OCI-M1 (cell line): ENCODE data around the gene FKTN.
A peak's percentile ranks its signal among the peaks of the same experiment; 100 is the strongest.
"Not testable (repeated sequence)": the region's sequence is repeated elsewhere in the genome, so short reads cannot be mapped to it uniquely, and the experiment has no call there.

ENCODE experiments used
- DNase-seq: peaks from one replicate; lab custom pipeline; 2025; lab: John Stamatoyannopoulos, UW

FKTN gene

GRCh38 chr9:105557804-105558610 is at the start of gene FKTN:
TSS of gene FKTN (plus strand) at chr9:105558131. CDS start at chr9:105575033, 16,902 bp downstream.
- peak; percentile 86 for DNase-seq

GRCh38 chr9:105508530-105508929 is 49.4 kb upstream of the FKTN start:
- no peak for DNase-seq

GRCh38 chr9:105510024-105510423 is 47.9 kb upstream of the FKTN start:
- no peak for DNase-seq

- DNase-seq, result no peak
Observed at GRCh38 chr9:105511446-105511845, 46.5 kb upstream of the FKTN start.

GRCh38 chr9:105515811-105516413 is 42.0 kb upstream of the FKTN start:
- no peak for DNase-seq

- DNase-seq, result not testable (repeated sequence)
Observed at GRCh38 chr9:105519710-105520369, 38.1 kb upstream of the FKTN start.

GRCh38 chr9:105520992-105521391 is 36.9 kb upstream of the FKTN start:
- not testable (repeated sequence) for DNase-seq

GRCh38 chr9:105522618-105523385 is 35.1 kb upstream of the FKTN start:
- DNase-seq, result not testable (repeated sequence)

GRCh38 chr9:105531530-105531929 is 26.4 kb upstream of the FKTN start:
- DNase-seq, result peak; percentile 28

- no peak for DNase-seq
Observed at GRCh38 chr9:105535920-105536668, 21.8 kb upstream of the FKTN start.

GRCh38 chr9:105539452-105539851 is 18.5 kb upstream of the FKTN start:
- DNase-seq, result peak; percentile 35

- no peak for DNase-seq
Observed at GRCh38 chr9:105541838-105542237, 16.1 kb upstream of the FKTN start.

GRCh38 chr9:105554042-105554441 is 3.9 kb upstream of the FKTN start:
- no peak for DNase-seq

- peak; percentile 4 for DNase-seq
Observed at GRCh38 chr9:105572455-105572854, 14.5 kb downstream of the FKTN start.

- not testable (repeated sequence) for DNase-seq
Observed at GRCh38 chr9:105579952-105580351, 22.0 kb downstream of the FKTN start.

GRCh38 chr9:105581550-105581949 is 23.6 kb downstream of the FKTN start:
- DNase-seq, result not testable (repeated sequence)

GRCh38 chr9:105593145-105593544 is 35.2 kb downstream of the FKTN start:
- no peak for DNase-seq

GRCh38 chr9:105608721-105609598 is 51.0 kb downstream of the FKTN start:
- peak; percentile 74 for DNase-seq

GRCh38 chr9:105621001-105621400 is 63.1 kb downstream of the FKTN start:
- DNase-seq, result no peak

GRCh38 chr9:105625088-105625487 is 67.2 kb downstream of the FKTN start:
- no peak for DNase-seq
